Putamen (tissue), 1 donor: ENCODE data around the gene EHHADH.
"Not testable (repeated sequence)": the region's sequence is repeated elsewhere in the genome, so short reads cannot be mapped to it uniquely, and the experiment has no call there.

Experiments
- DNase-seq: peaks from one replicate; pipeline ENCODE4 v3.0.0-alpha.2; 2016; ENCODE audit warnings: low spot score

EHHADH gene

DNA sequence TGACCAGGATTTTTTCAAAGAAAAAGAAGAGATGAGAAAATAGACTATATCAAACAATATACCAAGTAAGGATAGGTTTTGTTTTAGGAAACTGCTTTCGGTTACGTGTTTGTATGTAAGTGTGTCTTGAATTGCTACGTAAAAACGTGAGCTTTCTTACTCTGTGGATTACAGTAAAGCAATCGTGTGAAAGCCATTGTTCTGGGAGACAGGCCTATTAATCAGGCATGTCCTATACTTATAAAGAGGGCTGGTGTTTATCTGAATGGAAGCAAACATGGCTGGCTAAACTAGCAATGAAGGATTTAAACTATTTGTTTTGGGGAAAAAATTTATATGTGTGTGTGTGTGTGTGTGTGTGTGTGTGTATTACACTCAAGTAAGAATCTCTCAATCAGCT is 2.6 kb downstream of the EHHADH start:
- no peak for DNase-seq

DNA sequence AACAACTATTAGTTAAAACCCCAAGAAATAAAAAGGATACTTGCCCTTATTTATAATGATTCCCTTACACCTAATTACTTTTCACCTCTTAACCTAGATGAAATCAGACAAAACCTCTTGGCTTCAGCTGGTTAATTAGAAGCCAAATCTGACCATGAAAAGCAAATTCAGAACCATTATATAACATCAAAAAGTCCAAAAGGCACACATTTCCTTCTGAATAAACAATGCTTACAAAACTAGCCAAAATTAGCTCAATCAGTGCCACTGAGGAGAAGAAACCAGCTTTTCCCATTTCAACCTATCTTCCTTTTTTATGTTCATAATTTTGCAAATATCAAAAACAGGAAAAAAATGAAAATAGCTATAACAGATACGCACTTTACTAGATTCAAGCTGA is 3.2 kb downstream of the EHHADH start:
- DNase-seq: no peak

DNA sequence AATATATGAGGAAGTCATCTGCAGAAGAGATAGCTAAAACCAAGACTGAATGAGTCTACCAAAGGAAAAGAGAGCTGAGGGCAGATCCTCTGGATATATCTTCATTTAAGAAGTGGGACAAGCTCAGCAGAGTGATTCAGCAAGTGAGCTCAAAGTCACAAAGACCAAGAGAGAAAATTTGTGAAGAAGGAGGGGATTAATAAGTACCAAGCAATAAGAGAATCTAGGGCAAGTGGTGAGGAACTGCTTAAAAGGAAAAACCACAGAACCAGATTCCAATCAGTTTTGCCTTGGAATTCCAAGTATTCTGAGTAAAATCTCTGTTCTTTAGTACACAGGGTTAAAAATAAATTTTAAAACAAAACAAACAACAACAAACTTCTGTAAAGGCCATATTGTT is 3.6 kb downstream of the EHHADH start:
- no peak for DNase-seq

DNA sequence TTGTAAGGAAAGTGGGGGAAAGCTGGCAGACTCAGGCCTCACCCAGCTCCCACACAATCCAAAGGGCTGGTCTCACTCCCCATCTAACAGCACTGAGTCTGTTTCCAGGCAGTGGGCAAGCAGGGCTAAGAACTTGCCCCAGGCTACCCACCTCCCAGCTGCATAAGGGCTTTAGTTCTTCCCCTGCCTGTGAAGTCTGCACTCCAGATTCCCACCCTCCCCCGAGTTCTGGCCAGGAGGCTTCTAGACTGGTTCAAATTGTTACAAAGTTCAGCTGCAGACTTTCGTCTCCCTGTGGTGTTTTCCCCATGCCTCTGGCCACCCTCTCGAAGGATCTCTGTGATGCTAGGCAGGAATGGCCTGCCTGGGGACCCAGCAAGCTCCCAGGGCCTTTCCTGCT is 11.2 kb downstream of the EHHADH start:
- DNase-seq: no peak

DNA sequence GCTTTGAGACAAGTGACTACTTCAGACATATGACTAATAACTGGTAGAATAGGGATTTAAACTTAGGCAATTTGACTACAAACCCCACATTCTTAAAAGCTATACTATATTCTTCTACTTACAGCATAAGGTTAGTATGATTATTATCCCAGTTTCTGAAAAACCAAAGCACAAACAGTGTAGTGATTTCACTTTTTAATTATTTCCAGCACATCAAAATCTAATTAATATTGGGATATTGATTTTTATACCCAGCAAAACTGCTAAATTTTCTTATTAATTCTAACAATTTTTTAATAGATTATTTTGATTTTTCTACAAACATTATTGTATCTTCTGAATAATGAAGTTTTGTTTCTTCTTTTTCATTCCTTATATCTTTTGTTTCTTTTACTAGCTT is 16.9 kb downstream of the EHHADH start:
- no peak for DNase-seq

DNA sequence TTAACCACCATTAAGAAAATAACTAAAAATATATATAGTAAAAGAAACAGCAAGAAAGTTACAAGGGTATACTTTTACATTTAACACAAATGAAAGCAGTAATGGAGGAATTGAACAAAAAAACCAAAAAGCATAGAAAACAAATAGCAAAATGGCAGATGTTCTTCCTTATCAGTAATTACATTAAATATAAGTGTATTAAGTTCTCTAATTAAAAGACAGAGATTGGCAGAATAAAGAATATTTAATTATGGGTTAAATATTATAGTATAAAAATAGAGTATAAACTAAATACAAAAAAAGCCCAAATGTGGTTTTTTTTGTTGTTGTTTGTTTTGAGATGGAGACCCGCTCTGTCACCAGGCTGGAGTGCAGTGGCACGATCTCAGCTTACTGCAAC is 20.5 kb downstream of the EHHADH start:
- DNase-seq: no peak

DNA sequence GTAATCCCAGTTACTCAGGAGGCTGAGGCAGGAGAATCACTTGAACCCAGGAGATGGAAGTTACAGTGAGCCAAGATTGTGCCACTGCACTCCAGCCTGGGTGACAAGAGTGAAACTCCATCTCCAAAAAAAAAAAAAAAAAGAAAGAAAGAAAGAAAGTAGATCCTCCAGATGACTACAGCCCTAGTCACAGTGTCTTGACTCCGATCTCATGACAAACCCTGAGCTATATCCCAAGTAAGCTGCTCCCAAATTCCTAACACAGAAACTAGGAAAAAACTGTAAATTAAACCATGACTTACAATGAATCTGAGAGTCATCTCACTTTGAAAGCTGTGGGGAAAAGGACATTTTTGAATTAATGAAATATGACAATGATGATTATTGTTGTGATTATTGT is 27.3 kb downstream of the EHHADH start:
- DNase-seq: not testable (repeated sequence)

DNA sequence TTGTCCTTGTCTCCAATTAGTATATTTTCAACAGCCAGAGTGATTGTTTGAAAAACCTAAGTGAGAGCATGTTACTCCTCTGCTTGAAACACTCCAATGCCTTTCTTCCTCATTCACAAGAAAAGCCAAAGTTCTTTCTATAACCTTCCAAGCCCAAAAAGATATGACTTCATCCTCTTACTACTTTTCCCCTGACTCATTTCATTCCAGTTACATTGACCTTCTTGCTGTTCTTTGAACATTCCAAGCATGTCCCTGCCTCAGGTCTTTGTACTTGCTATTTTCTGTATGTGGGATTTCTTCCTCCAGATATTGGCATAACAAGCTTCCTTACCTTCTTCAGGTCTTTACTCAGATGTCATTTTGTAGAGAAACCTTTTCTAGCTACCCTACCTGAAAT is 28.3 kb downstream of the EHHADH start:
- no peak for DNase-seq

DNA sequence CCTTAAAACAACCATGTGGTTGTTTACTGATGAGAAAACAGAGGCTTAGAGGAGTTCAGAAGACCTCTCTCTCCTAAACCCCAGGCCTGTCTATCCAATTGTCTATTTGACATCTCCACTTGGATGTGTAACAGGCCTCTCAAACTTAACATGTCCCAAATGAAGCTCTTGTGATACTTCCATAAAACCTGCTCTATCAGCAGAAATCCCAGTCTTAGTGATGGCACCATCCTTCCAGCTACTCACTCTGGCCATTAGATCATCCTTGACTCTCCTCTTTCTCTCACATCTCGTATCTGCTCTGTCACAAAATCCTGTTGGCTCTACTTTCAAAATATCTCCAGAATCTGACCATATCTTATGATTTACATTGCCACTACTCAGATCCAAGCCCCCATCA is 28.8 kb downstream of the EHHADH start:
- no peak for DNase-seq

DNA sequence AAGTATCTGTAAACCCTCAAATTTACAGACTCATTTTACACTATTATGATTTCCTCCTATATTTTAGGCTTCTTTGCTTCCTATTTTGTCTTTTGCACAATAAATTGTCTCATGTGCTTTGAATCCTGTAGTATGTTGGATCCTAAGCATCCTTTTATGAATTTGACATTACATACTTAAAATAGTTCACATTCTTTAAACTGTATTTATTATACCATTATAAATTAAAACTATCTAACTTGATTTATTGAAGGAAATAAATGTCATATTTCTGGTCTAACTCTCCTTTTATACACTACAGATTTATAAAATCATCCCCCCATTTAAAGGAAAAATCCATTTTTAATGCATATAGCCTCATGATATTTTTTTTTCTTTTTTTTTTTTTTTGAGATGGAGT is 32.6 kb downstream of the EHHADH start:
- DNase-seq: no peak

DNA sequence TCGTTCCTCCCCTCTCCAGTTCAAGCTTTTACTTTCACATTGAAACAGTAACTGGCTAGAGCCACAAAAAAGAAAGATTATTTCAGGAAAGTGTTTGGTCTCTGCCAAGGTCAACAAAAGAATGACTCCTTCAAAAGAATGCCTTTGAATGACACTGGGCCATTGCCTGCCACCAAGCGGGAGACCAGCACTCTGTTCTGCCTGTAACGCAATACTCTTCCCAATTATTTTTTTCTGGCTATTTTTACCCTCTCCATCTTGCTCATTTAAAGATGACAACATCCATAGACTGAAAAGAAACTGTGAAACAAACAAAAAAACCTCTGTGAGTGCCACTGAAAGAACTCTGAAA is 37.3 kb downstream of the EHHADH start:
- no peak for DNase-seq

DNA sequence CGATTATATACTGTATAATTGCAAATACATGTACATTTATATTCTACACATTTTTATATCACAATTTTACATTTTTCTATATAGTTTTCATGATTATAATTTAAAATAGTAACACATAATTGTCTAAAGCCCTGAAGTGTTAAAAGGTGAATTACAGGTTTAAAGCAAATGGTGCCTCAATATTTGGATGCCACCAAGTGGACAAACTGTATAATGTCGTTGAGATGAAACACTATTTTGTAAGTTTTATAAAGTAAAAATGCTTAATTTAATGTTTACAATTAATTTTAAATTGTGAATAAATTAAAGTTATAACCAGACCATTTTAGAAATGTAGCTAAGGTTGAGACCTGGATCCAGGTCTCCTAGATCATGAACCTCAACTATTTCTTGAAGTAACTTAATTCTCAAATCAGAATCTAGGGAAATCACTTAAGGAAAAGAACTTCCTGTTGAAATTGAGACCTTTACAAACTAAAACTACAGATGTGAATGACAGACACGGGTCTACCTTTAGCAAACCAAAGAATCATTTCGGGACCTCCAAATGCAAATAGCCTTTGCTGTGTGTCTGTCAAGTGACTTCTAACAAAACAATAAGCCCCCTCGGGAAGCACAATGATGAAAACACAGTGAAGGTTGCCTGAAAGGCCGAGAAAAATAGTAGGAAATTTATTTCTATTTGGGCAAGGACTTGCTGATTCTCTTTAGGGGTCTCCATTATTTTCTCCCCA is 37.8 kb downstream of the EHHADH start:
- no peak for DNase-seq

DNA sequence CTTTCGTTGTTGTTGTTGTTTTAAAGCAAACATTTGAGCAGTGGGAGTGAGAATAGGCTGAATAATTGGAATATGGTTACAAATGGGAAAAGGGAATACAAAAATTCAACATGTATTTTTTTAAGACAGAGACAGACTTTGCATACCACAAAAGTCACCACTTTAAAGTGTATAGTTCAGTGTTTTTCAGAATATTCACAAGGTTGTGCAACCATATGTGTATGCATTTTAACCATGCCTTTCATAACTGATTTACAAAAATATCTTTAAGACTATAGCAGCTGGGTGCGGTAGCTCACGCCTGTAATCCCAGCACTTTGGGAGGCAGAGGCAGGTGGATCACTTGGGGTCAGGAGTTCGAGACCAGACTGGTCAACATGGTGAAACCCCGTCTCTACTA is 41.3 kb downstream of the EHHADH start:
- no peak for DNase-seq

DNA sequence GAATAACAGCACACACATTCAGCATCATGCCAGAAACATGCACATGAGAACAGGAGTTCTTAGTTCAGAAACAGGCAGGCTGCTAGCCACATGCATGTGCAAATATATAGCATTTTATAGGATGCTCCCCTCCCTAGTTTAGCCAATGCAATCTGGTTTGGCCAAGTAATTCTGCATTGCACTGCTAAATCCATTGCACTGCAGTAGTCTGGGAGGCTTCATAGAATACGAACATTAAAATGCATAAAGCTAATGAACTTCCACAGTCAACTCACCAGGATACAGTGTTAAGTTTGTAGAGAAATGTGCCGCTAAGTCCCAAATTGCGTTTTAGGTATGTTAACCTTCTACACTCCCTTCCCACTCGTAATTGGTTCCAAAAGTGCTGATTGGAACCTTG is 41.8 kb downstream of the EHHADH start:
- no peak for DNase-seq

DNA sequence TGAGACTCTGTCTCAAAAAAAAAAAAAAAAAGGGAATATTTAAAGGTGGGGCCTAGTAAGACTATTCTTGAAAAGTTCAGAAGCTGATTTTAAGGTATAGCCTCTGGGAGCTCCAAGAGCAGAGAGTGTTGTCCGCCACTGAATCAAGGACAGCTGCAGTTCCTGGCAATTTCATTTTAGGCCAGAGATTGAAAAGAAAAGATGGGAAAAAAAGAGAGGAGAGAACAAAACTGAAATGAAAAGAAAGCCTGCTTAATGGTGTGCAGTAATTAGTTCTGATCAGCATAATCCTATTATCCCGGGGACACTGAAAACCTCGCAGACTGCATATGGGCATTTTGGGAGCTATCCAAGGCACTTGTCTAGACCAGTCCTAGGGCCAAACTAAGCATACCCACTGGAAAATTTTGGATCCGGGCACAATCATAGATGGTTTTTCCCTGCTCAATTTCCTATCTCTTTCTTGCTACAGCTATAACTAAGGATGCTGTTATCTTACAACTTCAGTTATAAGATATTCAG is 43.2 kb downstream of the EHHADH start:
- no peak for DNase-seq

DNA sequence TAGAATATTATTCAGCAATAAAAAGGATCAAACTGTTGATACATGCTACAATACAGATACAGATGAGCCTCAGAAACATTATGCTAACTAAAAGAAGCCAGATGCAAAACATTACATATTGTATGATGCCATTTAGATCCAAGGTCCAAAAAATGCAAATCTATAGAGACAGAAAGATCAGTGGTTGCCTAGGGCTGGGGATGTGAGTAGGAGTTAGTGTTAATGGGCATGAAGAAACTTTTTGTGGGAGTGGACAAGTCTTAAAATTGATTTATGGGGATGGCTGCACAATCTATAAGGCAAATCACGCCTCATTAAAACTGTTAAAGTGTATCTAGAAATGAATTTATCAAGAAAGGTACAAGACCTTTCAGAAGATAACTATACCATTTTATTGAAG is 45.0 kb downstream of the EHHADH start:
- no peak for DNase-seq

DNA sequence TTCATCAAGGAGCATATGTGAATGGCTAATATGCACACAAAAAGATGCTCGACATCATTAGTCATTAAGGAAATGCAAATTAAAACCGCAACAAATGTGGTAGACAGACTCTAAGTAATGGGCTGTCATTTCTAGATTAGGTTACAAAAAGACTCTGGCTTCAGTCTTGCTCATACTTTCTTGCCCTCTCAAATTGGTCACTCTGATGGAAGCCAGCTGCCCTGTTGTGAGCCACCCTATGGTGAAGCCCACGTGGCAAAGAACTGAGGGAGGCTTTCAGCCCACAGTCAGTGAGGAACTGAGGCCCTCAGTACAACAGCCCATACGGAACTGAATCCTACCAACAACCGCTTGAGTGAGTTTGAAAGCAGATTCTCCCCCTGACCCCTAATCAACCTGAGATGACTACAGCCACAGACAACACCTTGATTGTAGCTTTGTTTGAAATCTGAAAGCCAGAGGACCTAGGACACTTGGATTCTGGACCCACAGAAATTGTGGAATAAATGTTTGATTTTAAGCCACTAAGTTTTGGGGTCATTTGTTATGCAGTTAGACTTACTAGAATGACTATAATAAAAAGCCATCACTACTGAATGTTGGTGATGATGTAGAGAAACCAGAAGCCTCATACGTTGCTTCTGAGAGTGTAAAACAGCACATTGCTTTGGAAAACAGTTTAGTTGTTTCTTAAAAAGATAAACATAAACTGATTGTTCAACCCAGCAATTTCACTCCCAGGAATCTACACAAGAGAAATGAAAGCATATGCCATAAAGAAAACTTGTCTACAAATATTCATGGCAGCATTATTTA is 45.7 kb downstream of the EHHADH start:
- no peak for DNase-seq

DNA sequence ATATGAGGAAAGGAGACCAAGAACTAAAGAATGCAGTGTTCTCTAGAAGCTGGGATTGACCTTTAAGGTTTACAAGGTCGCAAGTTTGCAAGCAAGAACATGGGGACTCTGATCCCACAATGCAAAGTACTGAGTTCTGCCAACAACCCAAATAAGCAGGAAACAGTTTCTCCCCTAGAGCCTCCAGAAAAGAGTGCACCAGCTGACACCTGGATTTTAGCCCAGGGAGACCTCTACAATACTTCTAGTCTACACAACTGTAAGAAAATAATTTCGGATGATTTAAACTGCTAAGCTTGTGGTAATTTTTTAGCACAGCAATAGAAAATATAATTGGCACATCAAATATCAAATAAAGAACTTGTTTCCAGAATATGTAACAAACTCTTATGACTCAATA is 46.4 kb downstream of the EHHADH start:
- no peak for DNase-seq

DNA sequence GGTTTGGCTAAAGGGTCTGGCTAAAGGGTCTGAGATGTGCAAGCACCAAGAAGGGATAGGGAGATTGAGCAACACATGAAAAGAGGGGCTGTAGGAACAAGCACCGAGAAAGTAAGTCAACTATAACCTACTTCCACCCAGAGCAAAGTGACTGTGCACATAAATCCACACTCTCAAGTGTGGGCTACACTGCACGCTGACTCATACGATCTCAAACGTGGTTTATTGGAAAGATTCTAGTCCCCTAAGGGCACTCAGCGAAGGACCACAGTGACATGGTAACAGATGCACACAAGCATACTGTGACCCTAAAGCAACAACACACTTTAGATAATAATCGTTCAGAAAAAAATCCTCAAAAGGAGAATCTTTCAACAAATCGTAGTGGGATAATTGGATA is 48.0 kb downstream of the EHHADH start:
- DNase-seq: no peak

DNA sequence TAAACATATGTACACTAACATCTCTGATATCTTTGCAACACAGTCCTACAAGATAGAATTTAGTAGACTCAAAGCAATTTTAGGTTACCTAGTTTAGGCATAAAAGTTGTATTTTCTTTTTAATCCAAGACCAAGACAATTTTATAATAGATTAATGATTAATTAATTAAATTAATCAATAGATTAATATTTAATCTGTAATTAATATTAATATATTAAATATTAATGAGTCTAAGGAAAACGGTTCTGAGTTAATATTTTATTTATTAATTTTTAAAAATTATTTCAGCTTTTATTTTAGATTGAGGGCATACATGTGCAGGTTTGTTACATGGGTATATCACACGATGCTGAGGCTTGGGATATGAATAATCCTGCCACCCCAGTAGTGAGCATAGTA is 49.0 kb downstream of the EHHADH start:
- no peak for DNase-seq

DNA sequence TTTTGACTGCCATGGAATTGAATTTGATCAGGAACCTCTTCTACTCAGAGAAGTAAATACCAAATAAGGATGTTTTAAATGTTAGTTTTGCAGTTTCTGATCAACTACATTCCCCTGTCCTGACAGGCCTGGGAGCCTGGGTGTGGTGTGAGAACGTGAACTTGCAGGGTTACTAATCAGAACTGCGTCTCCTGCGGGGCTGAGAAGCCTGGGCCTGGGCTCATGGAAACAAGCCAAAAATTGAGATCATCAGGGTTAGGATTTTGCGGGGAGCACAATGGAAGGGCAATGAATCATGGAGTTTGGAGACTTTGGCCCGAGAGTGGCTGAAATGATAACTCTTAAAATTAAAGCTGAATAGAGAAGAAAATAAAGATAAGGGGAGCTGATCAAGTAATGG is 53.2 kb downstream of the EHHADH start:
- DNase-seq: no peak

DNA sequence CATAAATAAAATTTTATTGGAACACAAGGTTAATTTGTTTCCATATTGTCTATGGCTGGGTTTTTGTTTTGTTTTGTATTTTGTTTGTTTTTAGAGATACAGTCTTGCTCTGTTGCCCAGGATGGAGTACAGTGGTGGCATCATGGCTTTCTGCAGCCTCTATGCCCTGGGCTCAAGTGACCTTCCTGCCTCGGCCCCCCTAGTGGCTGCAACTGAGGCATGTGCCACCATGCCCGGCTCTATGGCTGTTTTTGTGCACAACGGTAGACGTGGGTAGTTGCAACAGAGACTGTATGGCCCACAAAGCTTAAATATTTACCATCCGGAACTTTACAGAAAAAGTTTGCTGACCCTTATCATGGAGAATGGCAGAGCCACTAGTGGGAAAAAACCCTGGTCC is 54.2 kb downstream of the EHHADH start:
- DNase-seq: no peak

DNA sequence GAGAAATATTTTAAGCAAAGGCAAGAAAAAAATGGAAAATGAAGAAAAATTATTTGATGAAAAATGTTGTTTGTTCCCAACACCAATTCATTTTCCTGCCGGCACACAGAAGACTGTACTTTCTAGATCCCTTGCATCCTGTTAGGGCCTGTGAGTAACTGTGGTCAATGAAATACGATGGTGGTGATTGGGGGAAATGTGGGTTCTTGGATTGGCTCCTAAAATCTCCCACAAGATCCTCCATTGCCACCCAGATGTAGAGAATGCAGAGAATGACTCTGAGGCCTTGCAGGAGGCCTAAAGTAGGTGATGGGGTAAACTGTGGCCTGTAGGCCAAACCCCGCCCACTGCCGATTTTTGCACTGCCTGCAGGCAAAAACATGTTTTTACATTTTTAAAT is 54.6 kb downstream of the EHHADH start:
- DNase-seq: no peak

DNA sequence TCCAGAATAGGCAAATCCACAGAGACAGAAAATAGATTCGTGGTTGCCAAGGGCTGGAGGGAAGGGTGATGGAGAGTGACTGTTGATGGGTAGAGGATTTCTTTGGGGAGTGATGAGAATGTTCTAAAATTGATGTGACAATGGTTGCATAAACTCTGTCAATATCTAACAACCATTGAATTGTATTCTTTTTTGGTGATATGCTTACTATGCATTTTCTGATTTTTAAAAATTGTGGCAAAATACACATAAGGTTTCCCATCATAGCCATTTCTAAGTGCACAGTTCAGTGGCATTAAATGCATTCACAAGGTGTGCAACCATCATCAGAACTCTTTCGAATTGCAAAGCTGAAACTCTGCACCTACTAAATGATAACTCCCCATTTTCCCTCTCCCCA is 56.8 kb downstream of the EHHADH start:
- no peak for DNase-seq
